HTR-8/SVneo (cell line): Measurements from ENCODE around the gene FBLN1.
"Not testable (repeated sequence)": the region's sequence is repeated elsewhere in the genome, so short reads cannot be mapped to it uniquely, and the experiment has no call there.

ENCODE experiments used
- DNase-seq: peaks from one replicate; pipeline ENCODE4 v3.0.0; 2011; ENCODE audit warnings: low spot score, mixed read lengths; ENCODE audit not compliant: insufficient read length
- FAIRE-seq: peaks from 2 replicates; lab custom pipeline; 2011; peaks lifted over from hg19 to GRCh38; lab: Jason Lieb, UNC

FBLN1 gene

GRCh38 chr22:45560761-45561160, 58.1 kb downstream of the FBLN1 start:
- not testable (repeated sequence) for DNase-seq, FAIRE-seq

DNA sequence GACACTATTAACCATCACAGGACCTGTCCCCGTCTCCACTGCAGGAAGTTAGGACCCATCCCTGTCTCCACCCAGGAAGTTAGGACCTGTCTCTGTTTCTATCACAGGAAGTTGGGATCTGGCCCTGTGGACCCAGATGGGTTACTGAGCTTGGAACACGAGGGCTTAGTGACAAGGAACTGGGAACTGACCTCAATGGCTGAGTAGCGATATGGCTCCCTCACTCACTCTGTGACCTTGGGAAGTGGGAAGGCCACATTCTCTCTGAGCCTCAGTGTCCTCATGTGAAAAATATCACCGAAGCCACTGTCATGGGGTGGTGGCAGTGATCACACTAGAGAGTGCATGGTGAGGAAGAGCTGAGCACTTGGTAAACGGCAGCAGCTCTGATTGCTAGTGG, 59.4 kb downstream of the FBLN1 start:
- FAIRE-seq: no peak
- no peak for DNase-seq

- DNase-seq (no peak), FAIRE-seq (no peak)
Observed at GRCh38 chr22:45562537-45563361, 60.1 kb downstream of the FBLN1 start.

DNA sequence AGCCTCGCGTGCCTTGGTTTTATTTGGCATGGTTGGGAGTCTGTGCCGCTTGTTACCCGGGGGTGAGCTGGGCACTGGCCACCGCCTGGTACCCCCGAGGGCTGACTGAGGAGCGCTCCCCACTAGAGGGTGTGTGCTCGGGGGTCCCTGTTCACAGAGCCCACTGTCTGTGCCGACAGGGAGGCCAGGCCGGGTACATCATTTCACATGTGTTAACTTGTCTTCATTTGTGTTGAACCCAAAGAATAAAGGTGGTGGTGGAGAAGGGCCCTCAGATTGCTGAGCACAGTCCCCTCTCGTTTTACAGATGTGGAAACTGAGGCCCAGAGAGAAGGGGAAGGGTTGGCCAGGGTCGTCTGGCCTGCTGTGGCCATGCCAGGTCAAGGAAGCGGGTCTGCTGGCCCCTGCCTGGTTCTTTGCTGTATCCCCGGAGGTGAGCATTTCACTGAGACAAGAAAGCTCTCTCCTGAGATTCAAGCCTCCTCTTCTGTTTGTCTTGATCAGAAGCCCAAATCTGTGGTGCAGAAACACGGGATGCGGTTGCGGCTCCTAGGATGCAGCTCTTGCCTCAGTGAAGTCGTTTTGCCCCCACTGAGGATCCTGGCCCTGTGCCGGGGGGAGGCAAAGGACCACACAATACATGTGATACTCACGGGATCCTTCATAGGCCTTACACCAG, 60.8 kb downstream of the FBLN1 start:
- no peak for DNase-seq
- FAIRE-seq: no peak

- DNase-seq (no peak), FAIRE-seq (no peak)
Observed at GRCh38 chr22:45564349-45565030, 61.8 kb downstream of the FBLN1 start.

- FAIRE-seq (no peak), DNase-seq (no peak)
Observed at GRCh38 chr22:45565171-45565570, 62.5 kb downstream of the FBLN1 start.

- DNase-seq (no peak), FAIRE-seq (no peak)
Observed at GRCh38 chr22:45565973-45566372, 63.3 kb downstream of the FBLN1 start.

GRCh38 chr22:45568213-45568612, 65.5 kb downstream of the FBLN1 start:
- no peak for FAIRE-seq

GRCh38 chr22:45571089-45571488, 68.4 kb downstream of the FBLN1 start:
- FAIRE-seq: no peak
- no peak for DNase-seq

More at GRCh38 chr22:45568213-45568612, 65.5 kb downstream of the FBLN1 start:
- DNase-seq: no peak

DNA sequence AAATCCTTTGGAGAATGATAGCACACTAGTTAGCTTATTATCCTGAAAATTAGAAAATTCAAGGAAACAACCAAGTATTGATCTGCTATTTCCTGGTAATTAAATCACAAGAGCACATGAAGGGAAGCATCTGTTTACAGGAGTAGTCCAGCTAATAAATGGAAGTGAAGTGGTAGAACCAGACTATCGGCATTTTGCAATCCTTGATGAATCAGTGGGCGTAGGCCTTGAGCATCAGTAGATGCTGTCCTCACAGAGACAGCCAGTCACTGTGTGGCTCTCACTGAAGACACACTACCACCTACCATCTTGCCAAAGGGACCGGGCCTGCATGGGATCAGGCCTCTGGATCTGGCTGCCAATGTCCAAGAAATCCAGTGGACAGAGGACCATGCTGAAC, 69.8 kb downstream of the FBLN1 start:
- DNase-seq (no peak), FAIRE-seq (no peak)

DNA sequence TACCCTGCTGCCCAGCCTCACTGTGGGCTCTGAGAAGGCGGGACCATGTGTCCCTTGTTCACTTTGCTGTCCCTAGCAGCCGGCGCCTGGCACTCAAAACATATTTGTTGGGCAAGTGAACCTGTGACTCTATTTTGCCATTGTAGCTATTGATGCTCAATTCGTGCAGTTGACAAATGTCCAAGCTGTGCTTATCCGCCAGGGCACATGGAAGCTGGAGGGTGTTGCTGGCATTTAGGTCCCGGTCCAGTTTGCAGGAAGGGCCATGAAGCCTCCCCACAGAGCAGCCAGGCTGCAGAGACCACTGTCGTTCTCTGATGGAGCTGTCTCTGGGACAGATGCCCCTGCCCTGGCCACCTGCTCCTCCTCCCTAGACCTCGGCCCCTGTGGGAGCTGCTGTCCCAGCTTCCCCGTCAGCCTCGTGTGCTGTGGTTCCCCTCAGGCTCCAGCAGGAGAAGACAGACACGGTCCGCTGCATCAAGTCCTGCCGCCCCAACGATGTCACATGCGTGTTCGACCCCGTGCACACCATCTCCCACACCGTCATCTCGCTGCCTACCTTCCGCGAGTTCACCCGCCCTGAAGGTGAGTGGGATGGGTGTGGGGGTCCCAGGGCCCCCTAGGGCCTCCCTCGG, 71.5 kb downstream of the FBLN1 start:
- FAIRE-seq (no peak), DNase-seq (no peak)

- no peak for FAIRE-seq
- no peak for DNase-seq
Observed at GRCh38 chr22:45575173-45575572, 72.5 kb downstream of the FBLN1 start.

- no peak for FAIRE-seq
Observed at GRCh38 chr22:45575607-45576272, 73.1 kb downstream of the FBLN1 start.

DNA sequence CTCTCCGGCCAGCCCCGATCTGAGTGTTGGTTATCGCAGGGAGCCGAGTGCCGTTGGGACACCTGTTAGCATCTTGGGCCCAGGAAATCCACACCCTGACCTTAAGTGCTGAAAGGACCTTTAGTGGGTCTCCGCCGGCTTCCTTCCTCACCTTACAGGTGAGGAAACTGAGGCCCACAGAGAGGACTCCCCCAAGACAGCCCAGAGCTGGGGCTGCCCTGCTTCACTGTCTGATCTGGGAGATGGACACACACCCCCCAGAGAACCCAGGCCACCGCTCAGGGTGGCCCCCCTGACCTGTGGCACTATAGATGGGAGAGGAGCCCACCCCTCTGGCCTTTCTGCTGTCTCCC, 73.6 kb downstream of the FBLN1 start:
- DNase-seq: no peak
- FAIRE-seq: no peak

More at GRCh38 chr22:45575607-45576272, 73.1 kb downstream of the FBLN1 start:
- DNase-seq: no peak

DNA sequence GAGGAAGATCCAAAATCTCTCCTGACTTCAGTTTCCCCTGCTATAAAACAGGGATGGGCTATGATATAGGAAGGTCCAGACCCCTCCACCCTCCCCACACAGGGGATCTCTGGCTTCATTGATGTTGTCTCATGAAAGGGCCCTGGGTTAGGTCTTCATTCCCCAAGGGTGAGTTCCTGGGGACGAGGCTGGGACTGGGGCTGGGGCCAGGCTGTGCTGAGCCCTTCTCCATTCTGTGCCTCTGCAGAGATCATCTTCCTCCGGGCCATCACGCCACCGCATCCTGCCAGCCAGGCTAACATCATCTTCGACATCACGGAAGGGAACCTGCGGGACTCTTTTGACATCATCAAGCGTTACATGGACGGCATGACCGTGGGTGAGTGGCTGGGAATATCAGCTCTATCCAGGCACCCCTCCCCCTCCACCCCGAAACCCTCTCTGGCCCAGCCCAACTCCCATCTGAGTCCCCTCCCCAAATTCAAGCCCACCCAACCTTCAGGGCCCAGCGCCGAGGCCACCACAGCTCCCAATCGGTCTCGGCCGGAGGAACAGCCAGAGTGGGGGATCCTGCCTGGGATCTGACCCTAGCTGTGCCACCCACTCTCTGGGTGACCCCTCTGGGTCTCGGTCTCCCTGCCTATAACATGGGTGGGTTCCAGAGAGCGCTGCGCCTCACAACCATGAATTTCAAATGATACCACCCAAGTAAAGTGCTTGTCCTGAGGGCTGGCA, 74.2 kb downstream of the FBLN1 start:
- FAIRE-seq (no peak), DNase-seq (no peak)

- FAIRE-seq (peak; percentile 81), DNase-seq (peak; percentile 81)
Observed at GRCh38 chr22:45577746-45578523, 75.3 kb downstream of the FBLN1 start.

GRCh38 chr22:45578524-45579147, 76.0 kb downstream of the FBLN1 start:
- FAIRE-seq: no peak
- DNase-seq: no peak

GRCh38 chr22:45579306-45579705, 76.6 kb downstream of the FBLN1 start:
- no peak for DNase-seq
- no peak for FAIRE-seq
